Endothelial cell of umbilical vein (primary cell): ENCODE results near the gene KHDC1L. TPM values are rescaled to one million over a fixed set of nuclear protein-coding genes. Genes with fewer than 3 reads are reported as not detected.

Experiments used
- BruUV-seq: library from RNA; stranded (reverse); fragments of 400-500 nt; replicated peaks from 2 replicates; lab custom pipeline; 2021; lab: Mats Ljungman, UMichigan
- CTCF ChIA-PET: fragments of 300-600, 350-600 bp; sonication (Branson Sonifier 250); formaldehyde crosslinking; loops from one replicate; lab custom pipeline; 2021; ENCODE audit warnings: antibody characterized with exemption, inconsistent platforms; lab: Charles Lee
- POLR2A ChIA-PET: fragments of 300-600, 350-600 bp; sonication (Branson Sonifier 250); formaldehyde crosslinking; loops from one replicate; lab custom pipeline; 2021; ENCODE audit warnings: antibody characterized with exemption, inconsistent platforms; lab: Charles Lee
- DNase-seq: peaks from one replicate; pipeline ENCODE4 v3.0.0-alpha.2; 2011; ENCODE audit warnings: low read depth, low spot score
- FAIRE-seq: peaks from 2 replicates; lab custom pipeline; 2011; peaks lifted over from hg19 to GRCh38; lab: Jason Lieb, UNC
- H2AFZ ChIP-seq: 2 replicates; pipeline ENCODE4 v1.6.0; 2012; ENCODE audit warnings: low read depth, low read length, control low read depth, inconsistent platforms
- H3K27ac ChIP-seq: 2 replicates; pipeline ENCODE4 v1.5.1; 2011; ENCODE audit warnings: low read depth, mild to moderate bottlenecking, control low read depth, low read length, moderate library complexity; ENCODE audit not compliant: insufficient read depth
- H3K27me3 ChIP-seq, 2 experiments: 2 replicates each; pipeline versions ENCODE4 v1.6.0 to v1.6.1; 2011; ENCODE audit warnings: low read length in 2 of 2, mixed read lengths in 1 of 2; ENCODE audit not compliant: control insufficient read depth in 2 of 2, insufficient read depth in 2 of 2
- H3K36me3 ChIP-seq, 2 experiments: 2 replicates in 1 of 2; 3 replicates in 1 of 2; pipeline ENCODE4 v1.5.1; 2011; ENCODE audit warnings: low read length in 2 of 2, mild to moderate bottlenecking in 1 of 2, moderate library complexity in 1 of 2; ENCODE audit not compliant: control insufficient read depth in 2 of 2, insufficient read depth in 2 of 2; ENCODE audit errors: extremely low read depth in 1 of 2
- H3K4me1 ChIP-seq: 3 replicates; pipeline ENCODE4 v1.5.1; 2011; ENCODE audit warnings: mild to moderate bottlenecking, low read length; ENCODE audit not compliant: control insufficient read depth, insufficient read depth; ENCODE audit errors: extremely low read depth
- H3K4me2 ChIP-seq: 2 replicates; pipeline ENCODE4 v1.6.1; 2011; ENCODE audit warnings: low read length, control low read depth, mixed read lengths; ENCODE audit not compliant: insufficient read depth
- H3K4me3 ChIP-seq, 3 experiments: fragments of 200-600 bp in 1 of 3; sonication (generic), shearing (Covaris generic) in 1 of 3; replicated peaks in 1 of 3; 2 replicates each; pipeline ENCODE4 v1.5.1; 2011 to 2016; ENCODE audit warnings: control low read depth in 3 of 3, low read length in 3 of 3, mild to moderate bottlenecking in 2 of 3, inconsistent platforms in 1 of 3, low read depth in 1 of 3, moderate library complexity in 1 of 3; ENCODE audit not compliant: insufficient read depth in 1 of 3
- H3K79me2 ChIP-seq: 2 replicates; pipeline ENCODE4 v1.6.0; 2012; ENCODE audit warnings: low read length, inconsistent platforms; ENCODE audit not compliant: control insufficient read depth, insufficient read depth
- H3K9ac ChIP-seq: replicated peaks from 2 replicates; pipeline ENCODE3; 2011; ENCODE audit warnings: low read length, control low read depth; ENCODE audit not compliant: insufficient read depth; ENCODE audit errors: extremely low read depth
- H3K9me1 ChIP-seq: replicated peaks from 3 replicates; pipeline ENCODE4 v1.6.0; 2011; ENCODE audit warnings: mild to moderate bottlenecking, low read length; ENCODE audit not compliant: control insufficient read depth, insufficient read depth; ENCODE audit errors: extremely low read depth
- H3K9me3 ChIP-seq: replicated peaks from 2 replicates; pipeline ENCODE4 v1.5.1; 2012; ENCODE audit warnings: low read length, inconsistent platforms; ENCODE audit not compliant: control insufficient read depth, insufficient read depth
- H4K20me1 ChIP-seq: replicated peaks from 2 replicates; pipeline ENCODE3; 2011; ENCODE audit warnings: mild to moderate bottlenecking, low read length; ENCODE audit not compliant: control insufficient read depth, insufficient read depth; ENCODE audit errors: extremely low read depth
- EZH2 ChIP-seq: IDR thresholded peaks from 2 replicates; pipeline ENCODE4 v1.6.1; 2012; ENCODE audit warnings: borderline replicate concordance, low read depth, mild to moderate bottlenecking, moderate library complexity, low read length, inconsistent platforms; ENCODE audit not compliant: severe bottlenecking
- FOS ChIP-seq: IDR thresholded peaks from 2 replicates; pipeline ENCODE4 v1.6.1; 2011; ENCODE audit warnings: mild to moderate bottlenecking, low read length, moderate library complexity, borderline replicate concordance; ENCODE audit not compliant: insufficient read depth
- GATA2 ChIP-seq: IDR thresholded peaks from 2 replicates; pipeline ENCODE4 v1.7.0; 2011; ENCODE audit warnings: low read depth, mild to moderate bottlenecking, moderate library complexity, mixed read lengths, low read length; ENCODE audit not compliant: insufficient read length, insufficient read depth
- JUN ChIP-seq: IDR thresholded peaks from 2 replicates; pipeline ENCODE4 v1.6.1; 2011; ENCODE audit warnings: borderline replicate concordance, low read depth; ENCODE audit not compliant: insufficient read length, insufficient read depth
- MYC ChIP-seq: IDR thresholded peaks from one replicate; pipeline ENCODE4 v1.6.1; 2011; ENCODE audit warnings: mild to moderate bottlenecking, low read depth, low read length
- POLR2A ChIP-seq: IDR thresholded peaks from 2 replicates; pipeline ENCODE4 v1.6.1; 2012; ENCODE audit warnings: low read depth, mild to moderate bottlenecking, control low read depth, low read length
- POLR2AphosphoS5 ChIP-seq: IDR thresholded peaks from 2 replicates; pipeline ENCODE4 v1.6.1; 2012; ENCODE audit warnings: low read depth, mild to moderate bottlenecking, control low read depth, low read length, moderate library complexity; ENCODE audit not compliant: insufficient read depth
- dilution Hi-C: fragments of 300-500 bp; cut with MboI; formaldehyde crosslinking; loops from one replicate; pipeline ENCODE4 v1.15.0; 2019; ENCODE audit warnings: low sequenced_read_pairs; ENCODE audit not compliant: extremely low pct_ligation_motif_present
- intact Hi-C: fragments of 100-400 bp; cut with micrococcal nuclease; formaldehyde crosslinking; loops from one replicate; pipeline ENCODE4 v1.10.0; 2022
- polyA plus RNA-seq, 4 experiments: library from polyadenylated mRNA; depleted of rRNA in 3 of 4; stranded (reverse) in 3 of 4; unstranded in 1 of 4; fragments of >200 nt; gene quantifications; 2 replicates each; pipeline versions ENCODE4 v1.2.1 to v1.2.3, GENCODE V29; 2011 to 2012; ENCODE audit warnings: missing spikeins in 1 of 4
- total RNA-seq: library from RNA; stranded (reverse); gene quantifications from 2 replicates; pipeline ENCODE4 v1.2.3, GENCODE V29; 2021
- TF ChIP-seq, protein P1 (sequence below): IDR thresholded peaks from 2 replicates; pipeline ENCODE4 v1.6.1; 2011; ENCODE audit not compliant: insufficient read depth, insufficient read length
- TF ChIP-seq, protein P2 (sequence below), 2 donors: IDR thresholded peaks; 1 replicate in 1 of 2; 2 replicates in 1 of 2; pipeline ENCODE4 v1.5.1; 2011; ENCODE audit warnings: low read length in 2 of 2, mild to moderate bottlenecking in 2 of 2, moderate library complexity in 2 of 2, control low read depth in 1 of 2, inconsistent platforms in 1 of 2, low read depth in 1 of 2; ENCODE audit not compliant: insufficient read depth in 1 of 2; ENCODE audit errors: extremely low read depth in 1 of 2

KHDC1L gene
- total and polyA plus RNA-seq, 2 donors (not counting 3 experiments of a cell fraction or from before 2014, with no cell fraction given): 0.15 TPM; not detected in 1

DNA sequence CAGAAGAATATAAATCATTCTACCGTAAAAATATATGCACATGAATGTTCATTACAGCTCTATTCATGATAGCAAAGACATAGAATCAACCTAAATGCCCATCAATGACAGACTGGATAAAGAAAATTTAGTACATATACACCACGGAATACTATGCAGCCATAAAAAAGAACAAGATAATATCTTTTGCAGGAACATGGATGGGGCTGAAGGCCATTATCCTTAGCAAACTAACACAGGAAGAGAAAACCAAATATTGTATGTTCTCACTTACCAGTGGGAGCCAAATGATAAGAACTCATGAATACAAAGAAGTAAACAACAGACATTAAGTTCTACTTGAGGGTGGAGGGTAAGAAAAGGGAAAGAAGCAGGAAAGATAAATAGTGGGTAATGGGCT is 8.4 kb downstream of the KHDC1L start:
- H3K4me1 ChIP-seq: no peaks in the 10 kb centered on the region
- H3K4me2 ChIP-seq: no peak overlapping the region
- H4K20me1 ChIP-seq: no peaks in the 10 kb centered on the region
- BruUV-seq: no TSS peak
- no peak for FAIRE-seq
- no peak overlapping the region for H2AFZ ChIP-seq
- TF ChIP-seq FOS (no peak), GATA2 (no peak), POLR2A (no peak), EZH2 (no peak), POLR2AphosphoS5 (no peak), MYC (no peak), JUN (no peak)
- TF ChIP-seq, protein P1, sequence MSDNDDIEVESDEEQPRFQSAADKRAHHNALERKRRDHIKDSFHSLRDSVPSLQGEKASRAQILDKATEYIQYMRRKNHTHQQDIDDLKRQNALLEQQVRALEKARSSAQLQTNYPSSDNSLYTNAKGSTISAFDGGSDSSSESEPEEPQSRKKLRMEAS: no peak
- TF ChIP-seq, protein P2, sequence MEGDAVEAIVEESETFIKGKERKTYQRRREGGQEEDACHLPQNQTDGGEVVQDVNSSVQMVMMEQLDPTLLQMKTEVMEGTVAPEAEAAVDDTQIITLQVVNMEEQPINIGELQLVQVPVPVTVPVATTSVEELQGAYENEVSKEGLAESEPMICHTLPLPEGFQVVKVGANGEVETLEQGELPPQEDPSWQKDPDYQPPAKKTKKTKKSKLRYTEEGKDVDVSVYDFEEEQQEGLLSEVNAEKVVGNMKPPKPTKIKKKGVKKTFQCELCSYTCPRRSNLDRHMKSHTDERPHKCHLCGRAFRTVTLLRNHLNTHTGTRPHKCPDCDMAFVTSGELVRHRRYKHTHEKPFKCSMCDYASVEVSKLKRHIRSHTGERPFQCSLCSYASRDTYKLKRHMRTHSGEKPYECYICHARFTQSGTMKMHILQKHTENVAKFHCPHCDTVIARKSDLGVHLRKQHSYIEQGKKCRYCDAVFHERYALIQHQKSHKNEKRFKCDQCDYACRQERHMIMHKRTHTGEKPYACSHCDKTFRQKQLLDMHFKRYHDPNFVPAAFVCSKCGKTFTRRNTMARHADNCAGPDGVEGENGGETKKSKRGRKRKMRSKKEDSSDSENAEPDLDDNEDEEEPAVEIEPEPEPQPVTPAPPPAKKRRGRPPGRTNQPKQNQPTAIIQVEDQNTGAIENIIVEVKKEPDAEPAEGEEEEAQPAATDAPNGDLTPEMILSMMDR (IDR thresholded peaks at IDR 0.05; ENCODE audit: extremely low read depth in 1 of 2, insufficient read depth in 1 of 2, low read depth in 1 of 2, low read length in 2 of 2): no peak
- H3K79me2 ChIP-seq: no peaks in the 10 kb centered on the region
- dilution Hi-C loops (no loop called here), intact Hi-C loops (no loop called here)
- H3K27me3 ChIP-seq: no peaks in the 10 kb centered on the region
- DNase-seq: no peak
- no peaks in the 10 kb centered on the region for H3K9me3 ChIP-seq
- no peak overlapping the region for H3K4me3 ChIP-seq
- no peaks in the 10 kb centered on the region for H3K9me1 ChIP-seq
- CTCF ChIA-PET: interaction anchor here (1.3 kb wide), 1 partner anchor 15 kb away, joined by 3 read pairs; no protein-coding TSS in a partner anchor
- H3K27ac ChIP-seq: no peak overlapping the region
- no peak overlapping the region for H3K9ac ChIP-seq
- H3K36me3 ChIP-seq: no peaks in the 10 kb centered on the region
- POLR2A ChIA-PET: no interaction called here
